MCF 10A (cell line): ENCODE results near the gene SERPINA1. TPM values are rescaled to one million over a fixed set of nuclear protein-coding genes. Genes with fewer than 3 reads are reported as not detected.
"Not testable (repeated sequence)": the region's sequence is repeated elsewhere in the genome, so short reads cannot be mapped to it uniquely, and the experiment has no call there.

ENCODE experiments used
- BruUV-seq: library from RNA; stranded (reverse); fragments of 400-500 nt; replicated peaks from 2 replicates; lab custom pipeline; 2021; lab: Mats Ljungman, UMichigan
- CTCF ChIA-PET: fragments of 300-600 bp; sonication (Branson Sonifier 250); formaldehyde crosslinking; extraction: SDS; loops from one replicate; lab custom pipeline; 2021; ENCODE audit warnings: antibody characterized with exemption, inconsistent platforms; lab: Yijun Ruan, JAX
- POLR2A ChIA-PET: fragments of 300-600, 350-650 bp; sonication (Branson Sonifier 250); formaldehyde crosslinking; extraction: SDS; loops from one replicate; lab custom pipeline; 2020; ENCODE audit warnings: antibody characterized with exemption, inconsistent platforms; lab: Yijun Ruan, JAX
- DNase-seq: peaks from one replicate; pipeline ENCODE4 v3.0.0-alpha.2; 2018; ENCODE audit not compliant: unreplicated experiment
- H3K27ac Mint-ChIP-seq: one replicate; pipeline ENCODE4 v1.8.0; 2022; ENCODE audit warnings: mild to moderate bottlenecking, low read depth, mixed read lengths; ENCODE audit not compliant: unreplicated experiment
- H3K27me3 Mint-ChIP-seq: one replicate; pipeline ENCODE4 v1.8.0; 2022; ENCODE audit warnings: mixed read lengths; ENCODE audit not compliant: insufficient read depth, unreplicated experiment
- H3K36me3 Mint-ChIP-seq: one replicate; pipeline ENCODE4 v1.8.0; 2022; ENCODE audit warnings: mild to moderate bottlenecking, moderate library complexity, mixed read lengths; ENCODE audit not compliant: insufficient read depth, unreplicated experiment
- H3K4me1 Mint-ChIP-seq: one replicate; pipeline ENCODE4 v1.8.0; 2022; ENCODE audit warnings: mixed read lengths; ENCODE audit not compliant: insufficient read depth, unreplicated experiment
- H3K4me3 Mint-ChIP-seq: one replicate; pipeline ENCODE4 v1.8.0; 2022; ENCODE audit warnings: mild to moderate bottlenecking, moderate library complexity, mixed read lengths; ENCODE audit not compliant: unreplicated experiment
- H3K9me3 Mint-ChIP-seq: one replicate; pipeline ENCODE4 v1.8.0; 2022; ENCODE audit warnings: mixed read lengths; ENCODE audit not compliant: unreplicated experiment
- intact Hi-C: fragments of 100-400 bp; cut with micrococcal nuclease; formaldehyde crosslinking; loops from 2 replicates; pipeline ENCODE4 v1.14.1; 2022
- total RNA-seq: library from RNA; stranded (reverse); gene quantifications from 2 replicates; pipeline ENCODE4 v1.2.3, GENCODE V29; 2022
- TF ChIP-seq, protein P1 (sequence below): fragments of 200-600 bp; IDR thresholded peaks from one replicate; pipeline ENCODE4 v1.8.0; 2022; ENCODE audit warnings: antibody characterized with exemption, mild to moderate bottlenecking; ENCODE audit not compliant: unreplicated experiment

Gene SERPINA1
- total RNA-seq, 1 experiment from 2014 or later, result 42.5 TPM

DNA sequence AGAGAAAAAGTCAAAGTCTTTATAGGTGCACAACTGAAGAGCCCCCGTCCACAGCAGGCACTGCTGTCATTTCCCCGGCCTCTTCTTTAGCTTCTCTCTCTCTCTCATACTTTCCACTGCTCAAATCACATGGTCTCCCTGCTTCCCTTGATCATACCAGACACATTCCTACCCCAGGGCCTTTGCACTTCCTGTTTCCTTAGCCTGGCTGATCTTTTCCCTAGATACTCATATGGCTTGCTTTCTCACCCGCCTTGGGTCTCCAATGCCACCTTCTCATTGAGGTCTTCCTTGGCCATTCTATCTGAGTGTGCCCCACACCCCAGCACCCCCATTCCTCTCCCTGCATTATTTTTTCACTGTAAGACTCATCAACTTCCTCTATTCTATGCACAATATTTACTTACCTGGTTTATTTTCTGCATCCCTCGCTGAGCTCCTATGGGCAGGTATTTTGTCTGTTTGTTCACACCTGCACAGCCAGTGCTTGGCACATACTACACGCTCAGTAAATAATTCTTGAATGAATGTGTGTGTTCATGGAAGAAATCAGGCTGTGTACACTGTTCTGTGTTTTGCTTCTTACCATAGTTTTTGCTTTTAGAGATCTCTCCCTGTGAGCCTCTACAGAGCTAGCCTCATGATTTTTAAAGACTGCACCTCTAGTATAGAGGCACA, 31.9 kb downstream of the SERPINA1 start:
- H3K27ac Mint-ChIP-seq, result no peak overlapping the region
- BruUV-seq, result no TSS peak
- H3K9me3 Mint-ChIP-seq, result peaks cover 9% of the 10 kb centered on the region
- POLR2A ChIA-PET, result interaction anchor here (0.7 to 1.3 kb wide), 3 partner anchors 9 to 17 kb away, joined by 3 to 4 read pairs (median 4); no protein-coding TSS in a partner anchor
- intact Hi-C loops, result no loop called here
- H3K27me3 Mint-ChIP-seq, result no peaks in the 10 kb centered on the region
- DNase-seq, result no peak
- H3K4me1 Mint-ChIP-seq, result peaks cover 17% of the 10 kb centered on the region
- no peak overlapping the region for H3K4me3 Mint-ChIP-seq
- CTCF ChIA-PET, result interaction anchor here (0.7 to 1.3 kb wide), 2 partner anchors 130 to 726 kb away, joined by 3 to 4 read pairs; no protein-coding TSS in a partner anchor
- TF ChIP-seq, protein P1, sequence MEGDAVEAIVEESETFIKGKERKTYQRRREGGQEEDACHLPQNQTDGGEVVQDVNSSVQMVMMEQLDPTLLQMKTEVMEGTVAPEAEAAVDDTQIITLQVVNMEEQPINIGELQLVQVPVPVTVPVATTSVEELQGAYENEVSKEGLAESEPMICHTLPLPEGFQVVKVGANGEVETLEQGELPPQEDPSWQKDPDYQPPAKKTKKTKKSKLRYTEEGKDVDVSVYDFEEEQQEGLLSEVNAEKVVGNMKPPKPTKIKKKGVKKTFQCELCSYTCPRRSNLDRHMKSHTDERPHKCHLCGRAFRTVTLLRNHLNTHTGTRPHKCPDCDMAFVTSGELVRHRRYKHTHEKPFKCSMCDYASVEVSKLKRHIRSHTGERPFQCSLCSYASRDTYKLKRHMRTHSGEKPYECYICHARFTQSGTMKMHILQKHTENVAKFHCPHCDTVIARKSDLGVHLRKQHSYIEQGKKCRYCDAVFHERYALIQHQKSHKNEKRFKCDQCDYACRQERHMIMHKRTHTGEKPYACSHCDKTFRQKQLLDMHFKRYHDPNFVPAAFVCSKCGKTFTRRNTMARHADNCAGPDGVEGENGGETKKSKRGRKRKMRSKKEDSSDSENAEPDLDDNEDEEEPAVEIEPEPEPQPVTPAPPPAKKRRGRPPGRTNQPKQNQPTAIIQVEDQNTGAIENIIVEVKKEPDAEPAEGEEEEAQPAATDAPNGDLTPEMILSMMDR, result no peak
- no peaks in the 10 kb centered on the region for H3K36me3 Mint-ChIP-seq

DNA sequence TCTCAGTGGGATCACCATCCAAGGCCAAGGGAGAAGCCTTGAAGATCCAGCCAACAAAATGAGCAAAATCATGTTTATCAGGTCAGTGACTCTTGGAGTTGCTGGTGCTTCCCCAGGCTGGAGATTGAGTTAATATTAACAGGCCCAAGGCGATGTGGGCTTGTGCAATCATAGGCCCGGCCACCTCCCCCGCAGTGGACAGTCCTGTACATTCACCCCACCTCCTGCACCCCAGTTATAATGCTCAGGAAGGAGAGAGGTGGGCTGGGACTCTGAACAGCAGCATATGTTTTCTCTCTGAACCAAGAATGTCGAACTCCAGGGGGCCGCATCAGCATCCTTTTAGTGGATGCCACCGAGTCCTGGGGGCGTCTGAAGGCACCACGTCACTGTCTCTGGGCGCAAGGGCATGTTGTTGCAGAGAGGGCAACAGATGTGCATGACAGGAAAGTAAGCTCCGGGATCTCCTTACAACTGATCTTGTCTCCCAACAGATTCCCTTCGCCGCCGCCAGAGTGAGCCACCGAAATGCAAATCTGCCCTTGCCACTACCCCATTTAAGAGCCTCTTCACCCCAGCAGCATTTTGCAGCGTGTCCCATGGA, 33.1 kb downstream of the SERPINA1 start:
- no peak for DNase-seq
- Mint-ChIP-seq H3K36me3 (no peaks in the 10 kb centered on the region), H3K27ac (no peak overlapping the region), H3K4me1 (peaks cover 10% of the 10 kb centered on the region), H3K9me3 (peaks cover 9% of the 10 kb centered on the region), H3K27me3 (no peaks in the 10 kb centered on the region), H3K4me3 (no peak overlapping the region)
- intact Hi-C loops, result no loop called here
- ChIA-PET POLR2A (no interaction called here), CTCF (interaction anchor here (0.5 kb wide), 1 partner anchor 115 kb away, joined by 3 read pairs; no protein-coding TSS in a partner anchor)
- no TSS peak for BruUV-seq
- TF ChIP-seq, protein P1, result no peak

- H3K4me3 Mint-ChIP-seq, result no peak overlapping the region
- peaks cover 9% of the 10 kb centered on the region for H3K9me3 Mint-ChIP-seq
- no peaks in the 10 kb centered on the region for H3K27me3 Mint-ChIP-seq
- no peak overlapping the region for H3K27ac Mint-ChIP-seq
- H3K4me1 Mint-ChIP-seq, result peaks cover 6% of the 10 kb centered on the region
- DNase-seq, result no peak
- ChIA-PET CTCF (no interaction called here), POLR2A (no interaction called here)
- no peaks in the 10 kb centered on the region for H3K36me3 Mint-ChIP-seq
- intact Hi-C loops, result no loop called here
- no TSS peak for BruUV-seq
- TF ChIP-seq, protein P1, result no peak
Measured at GRCh38 chr14:94354638-94355185, 33.7 kb downstream of the SERPINA1 start.

- POLR2A ChIA-PET, intact Hi-C loops, H3K27me3 Mint-ChIP-seq, BruUV-seq, DNase-seq, H3K4me3 Mint-ChIP-seq, H3K27ac Mint-ChIP-seq, H3K36me3 Mint-ChIP-seq, H3K4me1 Mint-ChIP-seq, H3K9me3 Mint-ChIP-seq, CTCF ChIA-PET: not testable (repeated sequence)
Measured at GRCh38 chr14:94354190-94354589, 34.2 kb downstream of the SERPINA1 start.
